ENCODE measurements around the gene PRTN3.
A peak's percentile ranks its signal among the peaks of the same experiment; 100 is the strongest.
"Not testable (repeated sequence)": the region's sequence is repeated elsewhere in the genome, so short reads cannot be mapped to it uniquely, and the experiment has no call there.

The PRTN3 gene

DNA sequence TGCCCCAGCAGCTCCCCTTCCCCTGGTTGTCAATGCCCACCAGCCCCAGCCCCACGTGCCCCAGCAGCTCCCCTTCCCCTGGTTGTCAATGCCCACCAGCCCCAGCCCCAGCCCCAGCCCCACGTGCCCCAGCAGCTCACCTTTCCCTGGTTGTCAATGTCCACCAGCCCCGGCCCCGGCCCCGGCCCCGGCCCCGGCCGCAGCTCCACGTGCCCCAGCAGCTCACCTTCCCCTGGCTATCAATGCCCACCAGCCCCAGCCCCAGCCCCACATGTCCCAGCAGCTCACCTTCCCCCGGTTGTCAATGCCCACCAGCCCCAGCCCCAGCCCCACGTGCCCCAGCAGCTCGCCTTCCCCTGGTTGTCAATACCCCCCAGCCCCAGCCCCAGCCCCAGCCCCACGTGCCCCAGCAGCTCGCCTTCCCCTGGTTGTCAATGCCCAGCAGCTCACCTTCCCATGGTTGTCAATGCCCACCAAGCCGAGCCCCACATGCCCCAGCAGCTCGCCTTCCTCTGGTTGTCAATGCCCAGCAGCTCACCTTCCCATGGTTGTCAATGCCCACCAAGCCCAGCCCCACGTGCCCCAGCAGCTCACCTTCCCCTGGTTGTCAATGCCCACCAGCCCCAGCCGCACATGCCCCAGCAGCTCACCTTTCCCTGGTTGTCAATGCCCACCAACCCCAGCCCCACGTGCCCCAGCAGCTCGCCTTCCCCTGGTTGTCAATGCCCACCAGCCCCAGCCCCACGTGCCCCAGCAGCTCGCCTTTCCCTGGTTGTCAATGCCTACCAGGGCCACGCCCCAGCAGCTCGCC lies 38.2 kb downstream of the PRTN3 start:
- DNase-seq (ENCODE audit: extremely low read depth in 1 of 2, low read depth in 1 of 2): not testable (repeated sequence)

DNA sequence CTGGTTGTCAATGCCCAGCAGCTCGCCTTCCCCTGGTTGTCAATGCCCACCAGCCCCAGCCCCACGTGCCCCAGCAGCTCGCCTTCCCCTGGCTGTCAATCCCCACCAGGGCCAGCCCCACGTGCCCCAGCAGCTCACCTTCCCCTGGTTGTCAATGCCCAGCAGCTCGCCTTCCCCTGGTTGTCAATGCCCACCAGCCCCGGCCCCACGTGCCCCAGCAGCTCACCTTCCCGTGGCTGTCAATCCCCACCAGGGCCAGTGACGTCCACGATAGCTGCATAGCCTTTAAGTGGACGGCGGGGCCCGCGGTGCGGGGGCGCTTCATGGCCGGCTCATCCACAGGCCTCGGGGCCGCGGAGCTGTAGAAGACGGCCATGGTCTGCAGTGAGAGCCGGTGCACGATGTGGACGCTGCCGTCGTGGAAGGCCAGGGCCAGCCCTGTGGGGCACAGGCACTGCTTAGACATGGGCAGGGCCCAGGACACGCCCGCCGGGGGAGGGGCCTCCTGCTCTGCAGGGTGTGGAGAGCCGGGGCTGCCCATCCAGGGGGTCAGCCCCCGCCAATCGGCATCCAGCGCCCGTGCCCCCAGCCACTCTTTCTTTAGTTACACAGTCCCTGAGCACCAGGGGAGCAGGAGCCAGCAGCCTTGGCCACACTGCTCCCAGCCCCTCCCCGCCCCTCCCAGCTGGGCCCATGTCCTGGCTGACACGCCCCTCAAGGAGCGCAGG lies 39.1 kb downstream of the PRTN3 start:
- no peak for DNase-seq (ENCODE audit: extremely low read depth in 1 of 2, low read depth in 1 of 2)

DNA sequence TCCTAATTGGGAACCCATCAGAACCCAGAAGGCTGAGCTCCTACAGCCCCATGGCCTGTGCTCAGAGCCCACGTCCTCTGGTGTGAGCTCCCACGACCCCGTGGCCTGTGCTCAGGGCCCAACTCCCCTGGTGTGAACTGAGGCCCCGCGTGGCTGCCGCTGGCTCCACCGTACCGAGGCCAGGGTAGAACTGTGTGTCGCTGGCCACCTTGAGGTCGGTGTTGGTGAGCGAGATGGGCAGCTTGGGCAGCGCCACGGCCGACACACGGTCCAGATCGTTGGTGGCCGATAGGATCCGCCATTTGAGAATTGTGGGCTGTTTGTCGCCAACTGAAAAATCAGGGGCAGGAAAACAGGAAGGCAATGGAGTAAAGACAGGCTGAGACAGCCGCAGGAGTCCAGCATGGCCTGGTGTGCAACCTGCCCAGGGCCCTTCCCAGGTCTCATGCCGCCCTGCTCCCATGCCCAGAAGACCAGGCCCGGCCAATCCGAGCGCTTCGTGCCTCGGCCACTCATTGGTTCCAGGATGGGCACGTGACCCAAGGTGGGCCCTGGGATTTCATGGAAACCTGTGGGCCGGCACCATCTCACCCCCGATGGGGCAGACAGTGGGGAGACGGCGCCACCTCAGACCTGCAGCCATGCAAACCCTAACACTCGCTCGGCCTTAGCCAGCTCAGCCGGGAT lies 40.7 kb downstream of the PRTN3 start:
- no peak for DNase-seq (ENCODE audit: extremely low read depth in 1 of 2, low read depth in 1 of 2)

DNA sequence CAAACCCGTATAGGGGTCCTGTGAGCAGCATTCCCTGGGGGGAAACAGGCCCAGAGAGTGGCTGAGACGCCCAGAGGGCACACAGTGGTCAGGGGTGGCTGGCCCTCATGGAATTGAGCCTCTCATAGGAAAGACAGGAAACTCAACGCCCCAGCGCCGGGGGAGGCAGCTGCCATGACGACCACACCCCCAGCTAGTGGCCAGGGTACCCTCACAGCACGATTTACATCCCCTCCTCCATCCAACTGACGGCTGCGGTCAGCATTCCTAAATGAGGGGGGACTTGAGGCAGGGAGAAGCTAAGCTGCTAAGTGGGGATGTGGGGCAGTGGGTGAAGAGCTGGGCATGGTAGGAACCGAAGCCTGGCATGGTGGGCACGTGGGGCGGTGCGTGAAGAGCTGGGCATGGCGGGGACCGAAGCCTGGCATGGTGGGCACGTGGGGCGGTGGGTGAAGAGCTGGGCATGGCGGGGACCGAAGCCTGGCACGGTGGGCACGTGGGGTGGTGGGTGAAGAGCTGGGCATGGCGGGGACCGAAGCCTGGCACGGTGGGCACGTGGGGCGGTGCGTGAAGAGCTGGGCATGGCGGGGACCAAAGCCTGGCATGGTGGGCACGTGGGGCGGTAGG lies 42.2 kb downstream of the PRTN3 start:
- no peak for DNase-seq (ENCODE audit: extremely low read depth in 1 of 2, low read depth in 1 of 2)

DNA sequence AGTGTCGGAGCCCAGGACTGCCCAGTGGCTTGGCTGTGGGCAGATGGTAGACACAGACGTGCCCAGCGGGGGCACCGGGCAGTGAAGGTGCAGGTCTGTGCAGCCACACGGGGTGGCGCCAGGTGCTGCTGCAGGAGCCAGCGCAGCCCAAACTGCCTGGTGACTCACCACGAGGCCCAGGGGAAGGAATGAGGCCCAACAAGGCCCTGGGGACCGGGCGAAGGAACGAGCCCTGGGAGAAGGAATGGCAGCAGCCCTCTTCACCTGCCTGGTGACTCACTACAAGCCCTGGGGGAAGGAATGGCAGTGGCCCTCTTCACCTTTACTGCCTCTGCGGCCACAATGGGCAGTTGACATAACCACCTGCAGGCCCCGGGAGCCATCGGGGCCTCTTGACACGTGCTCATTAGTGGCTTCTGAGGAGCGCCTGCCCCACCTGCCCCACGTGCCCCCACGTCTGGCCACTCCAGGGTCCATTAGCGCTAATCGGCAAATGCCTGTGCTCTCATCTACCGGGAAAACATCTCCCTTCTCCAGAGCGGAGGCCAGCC lies 42.9 kb downstream of the PRTN3 start:
- DNase-seq (ENCODE audit: extremely low read depth in 1 of 2, low read depth in 1 of 2): no peak

DNA sequence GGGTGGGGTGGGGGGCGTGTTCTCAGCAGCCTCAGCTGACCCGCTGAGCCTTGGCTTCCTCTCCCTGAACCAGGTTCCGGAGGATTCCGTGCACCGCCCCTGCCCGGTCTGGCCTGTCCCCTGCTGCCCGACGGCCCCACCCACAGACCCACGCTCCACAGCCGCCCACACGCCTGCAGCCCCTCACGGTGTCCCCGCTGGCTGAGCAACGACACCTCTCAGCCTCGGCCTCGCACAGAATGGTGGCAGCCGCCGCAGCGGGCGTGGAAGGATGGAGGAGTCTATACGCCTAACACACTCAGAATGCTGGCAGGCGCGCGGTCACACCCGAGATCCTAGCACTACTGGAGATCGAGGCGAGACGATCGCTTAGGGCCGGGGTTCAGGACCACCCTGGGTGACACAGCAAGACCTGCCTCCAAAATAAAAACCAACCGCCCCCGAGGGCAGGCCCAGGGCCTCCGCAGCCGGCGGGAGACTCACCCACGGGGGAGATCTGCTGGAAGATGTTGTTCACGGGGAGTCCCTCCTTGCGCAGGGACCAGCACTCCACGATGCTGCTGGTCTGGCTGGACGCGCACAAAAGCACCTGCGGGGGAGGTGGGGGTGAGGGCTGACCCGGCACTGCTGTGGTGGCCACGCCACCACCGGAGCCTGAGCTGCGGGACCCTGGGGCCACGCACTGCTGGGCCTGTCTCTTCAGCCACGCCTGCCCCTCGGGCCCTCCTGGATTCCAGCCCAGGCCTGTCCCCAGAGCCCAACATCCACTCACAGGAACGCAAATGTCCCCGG lies 43.8 kb downstream of the PRTN3 start:
- DNase-seq (ENCODE audit: extremely low read depth in 1 of 2, low read depth in 1 of 2): no peak

DNA sequence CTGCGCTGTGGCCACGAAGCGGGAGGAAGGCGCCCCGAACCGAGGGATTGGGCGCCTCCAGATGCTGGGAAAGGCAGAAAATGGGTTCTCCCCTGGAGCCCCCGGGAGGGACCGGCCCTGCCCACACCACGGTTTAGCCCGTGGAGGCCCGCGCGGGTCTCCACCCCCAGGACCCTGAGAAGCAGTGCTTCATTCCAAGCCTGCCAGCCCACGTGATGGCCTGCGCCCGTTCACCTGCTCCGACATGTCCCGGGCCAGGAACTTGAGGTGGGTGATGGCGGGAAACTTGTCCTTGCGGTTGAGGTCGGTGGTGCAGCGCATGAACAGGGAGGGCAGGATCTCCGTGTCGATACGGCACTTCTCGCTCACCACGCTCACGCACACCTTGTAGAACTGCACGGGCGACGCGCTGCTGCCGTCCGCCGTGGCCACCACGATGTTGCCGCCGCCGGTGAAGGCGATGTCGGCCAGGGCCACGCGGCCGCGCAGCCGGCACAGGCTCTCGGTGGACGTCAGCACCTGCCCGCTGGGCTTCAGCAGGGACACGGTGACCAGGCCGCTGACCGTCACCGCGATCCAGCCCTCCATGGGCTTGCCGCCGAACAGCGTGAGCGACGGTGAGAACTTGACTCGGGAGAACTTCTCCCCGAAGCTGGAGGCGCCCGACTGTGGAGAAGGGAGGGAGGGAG lies 44.9 kb downstream of the PRTN3 start:
- no peak for DNase-seq (ENCODE audit: extremely low read depth in 1 of 2, low read depth in 1 of 2)

DNA sequence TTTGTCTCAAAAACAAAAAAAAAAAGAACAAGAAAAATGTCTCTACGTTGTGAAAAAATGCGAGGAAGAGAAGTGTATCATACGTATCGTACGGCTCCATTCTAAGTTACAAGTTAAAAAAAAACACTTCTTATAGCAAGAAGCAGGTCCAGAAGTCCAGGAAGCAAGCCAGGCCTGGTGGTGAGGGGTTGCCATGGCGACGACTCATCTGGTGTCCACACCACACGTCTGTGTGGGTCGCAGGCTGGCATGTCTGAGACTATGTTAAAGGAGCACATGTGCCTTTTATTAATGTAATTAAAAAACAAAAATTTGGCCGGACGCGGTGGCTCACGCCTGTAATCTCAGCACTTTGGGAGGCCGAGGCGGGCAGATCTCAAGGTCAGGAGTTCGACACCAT lies 46.3 kb downstream of the PRTN3 start:
- no peak for DNase-seq (ENCODE audit: extremely low read depth in 1 of 2, low read depth in 1 of 2)

DNA sequence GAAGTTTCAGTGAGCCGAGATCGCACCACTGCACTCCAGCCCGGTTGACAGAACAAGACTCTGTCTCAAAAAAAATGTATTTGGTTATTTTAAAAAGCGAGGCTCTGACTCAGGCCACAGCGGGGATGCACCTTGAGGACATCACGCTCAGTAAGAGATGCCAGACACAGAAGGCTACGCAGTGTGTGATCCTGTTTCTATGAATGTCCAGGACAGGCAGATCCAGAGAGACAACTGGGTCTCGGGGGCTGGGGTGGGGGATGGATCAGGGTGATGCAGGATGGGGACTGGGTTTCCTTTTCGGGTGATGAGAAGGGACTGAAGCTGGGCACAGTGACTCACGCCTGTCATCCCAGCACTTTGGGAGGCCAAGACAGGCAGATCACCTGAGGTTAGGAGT lies 46.8 kb downstream of the PRTN3 start:
- no peak for DNase-seq (ENCODE audit: extremely low read depth in 1 of 2, low read depth in 1 of 2)

DNA sequence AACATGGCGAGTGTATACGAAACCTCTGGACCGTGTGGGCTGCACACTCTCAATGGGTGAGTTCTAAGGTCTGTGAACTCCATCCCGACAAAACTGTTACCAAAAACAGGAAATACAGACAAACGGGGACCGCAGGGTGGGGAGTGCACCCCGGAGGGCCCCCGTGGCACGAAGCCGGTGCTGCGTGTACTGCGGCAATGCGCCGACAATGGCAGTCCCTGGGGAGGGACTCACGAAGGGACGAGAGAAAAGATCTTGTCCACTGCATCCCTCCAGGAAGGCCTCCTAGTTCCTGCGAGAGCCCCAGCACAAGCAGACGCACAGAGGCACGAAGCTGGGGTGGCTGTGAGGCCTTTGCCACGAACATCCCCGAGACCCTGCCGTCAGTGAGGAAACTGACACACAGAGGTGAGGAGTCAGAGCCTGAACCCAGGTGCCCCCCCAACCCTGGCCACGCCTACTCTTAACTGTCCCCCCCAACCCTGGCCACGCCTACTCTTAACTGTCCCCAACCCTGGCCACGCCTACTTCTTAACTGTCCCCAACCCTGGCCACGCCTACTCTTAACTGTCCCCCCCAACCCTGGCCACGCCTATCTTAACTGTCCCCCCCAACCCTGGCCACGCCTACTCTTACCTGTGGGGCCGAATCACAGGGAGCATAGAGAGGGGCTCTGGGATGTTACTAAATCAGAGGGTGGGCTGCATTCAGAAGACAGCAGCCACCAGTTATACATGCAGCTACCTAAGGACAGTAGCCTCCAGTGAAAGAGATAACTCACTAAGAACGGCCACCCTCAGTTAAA lies 48.0 kb downstream of the PRTN3 start:
- DNase-seq (ENCODE audit: extremely low read depth in 1 of 2, low read depth in 1 of 2): peak in 1 of 2 donors; percentile 47

DNA sequence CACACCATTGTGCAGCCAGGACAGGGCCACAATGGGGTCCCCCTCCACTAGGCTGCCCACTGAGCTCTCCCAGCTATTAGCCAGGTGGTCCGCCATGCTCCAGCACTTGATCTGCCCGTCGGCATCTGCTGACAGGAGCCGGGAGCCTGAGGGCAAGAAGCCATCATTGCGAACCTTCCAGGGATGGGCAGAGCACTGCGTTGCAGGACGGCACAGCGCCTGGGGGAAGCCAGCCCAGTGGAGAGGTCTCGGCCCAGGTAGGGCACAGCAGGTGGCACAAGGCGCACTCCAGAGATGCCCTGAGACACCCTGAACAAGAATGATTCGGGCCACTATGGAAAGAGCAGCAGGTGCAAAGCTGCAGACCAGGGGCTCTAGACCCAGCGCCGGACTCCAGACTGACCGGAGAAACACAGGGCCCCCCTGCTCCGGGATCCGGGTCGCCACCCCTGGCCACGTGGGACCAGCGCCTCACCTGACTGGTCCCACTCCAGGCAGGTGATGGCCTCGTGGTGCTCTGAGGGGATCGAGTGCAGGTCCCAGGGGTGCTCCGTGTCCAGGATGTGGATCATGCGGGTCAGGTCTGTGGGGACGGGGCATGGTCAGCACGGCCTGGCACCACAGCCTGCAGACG lies 49.0 kb downstream of the PRTN3 start:
- DNase-seq (ENCODE audit: extremely low read depth in 1 of 2, low read depth in 1 of 2): no peak

DNA sequence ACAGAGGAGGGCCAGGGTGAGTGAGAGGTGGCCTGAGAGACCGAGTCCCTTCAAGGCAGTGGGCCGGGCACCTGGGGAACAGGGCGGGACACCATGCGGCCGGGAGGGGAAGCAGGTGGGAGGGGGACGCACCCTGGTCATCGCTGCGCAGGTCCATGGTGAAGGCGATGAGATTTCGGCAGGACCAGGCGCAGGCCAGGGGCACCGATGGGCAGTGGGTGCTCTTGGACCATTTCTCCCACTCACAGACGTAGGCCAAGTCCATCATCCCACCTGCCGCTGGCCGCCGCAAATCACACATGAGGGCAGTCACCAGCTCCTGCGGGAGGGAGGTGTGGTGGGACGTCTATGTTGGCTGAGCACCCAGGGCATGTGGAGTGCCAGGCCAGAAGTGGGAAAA lies 50.0 kb downstream of the PRTN3 start:
- DNase-seq (ENCODE audit: extremely low read depth in 1 of 2, low read depth in 1 of 2): no peak

DNA sequence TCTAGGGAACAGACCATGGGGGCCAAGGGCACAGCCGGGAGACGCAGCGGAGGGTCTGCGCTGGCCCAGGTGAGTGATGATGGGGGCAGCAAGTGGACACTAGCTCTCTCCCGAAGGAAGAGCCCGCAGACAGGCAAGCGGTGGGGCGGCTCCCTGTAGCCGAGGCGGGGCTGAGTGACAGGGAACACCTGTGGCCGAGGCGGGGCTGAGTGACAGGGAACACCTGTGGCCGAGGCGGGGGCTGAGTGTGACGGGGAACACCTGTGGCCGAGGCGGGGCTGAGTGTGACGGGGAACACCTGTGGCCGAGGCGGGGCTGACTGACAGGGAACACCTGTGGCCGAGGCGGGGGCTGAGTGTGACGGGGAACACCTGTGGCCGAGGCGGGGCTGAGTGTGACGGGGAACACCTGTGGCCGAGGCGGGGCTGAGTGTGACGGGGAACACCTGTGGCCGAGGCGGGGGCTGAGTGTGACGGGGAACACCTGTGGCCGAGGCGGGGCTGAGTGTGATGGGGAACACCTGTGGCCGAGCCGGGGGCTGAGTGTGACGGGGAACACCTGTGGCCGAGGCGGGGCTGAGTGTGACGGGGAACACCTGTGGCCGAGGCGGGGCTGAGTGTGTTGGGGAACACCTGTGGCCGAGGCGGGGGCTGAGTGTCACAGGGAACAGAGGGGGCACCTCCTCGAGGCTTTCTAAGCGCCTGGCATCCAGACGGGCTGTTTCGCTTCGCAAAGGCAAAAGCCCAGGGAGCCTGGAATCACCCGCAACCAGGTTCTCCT lies 50.8 kb downstream of the PRTN3 start:
- DNase-seq (ENCODE audit: extremely low read depth in 1 of 2, low read depth in 1 of 2): not testable (repeated sequence)

DNA sequence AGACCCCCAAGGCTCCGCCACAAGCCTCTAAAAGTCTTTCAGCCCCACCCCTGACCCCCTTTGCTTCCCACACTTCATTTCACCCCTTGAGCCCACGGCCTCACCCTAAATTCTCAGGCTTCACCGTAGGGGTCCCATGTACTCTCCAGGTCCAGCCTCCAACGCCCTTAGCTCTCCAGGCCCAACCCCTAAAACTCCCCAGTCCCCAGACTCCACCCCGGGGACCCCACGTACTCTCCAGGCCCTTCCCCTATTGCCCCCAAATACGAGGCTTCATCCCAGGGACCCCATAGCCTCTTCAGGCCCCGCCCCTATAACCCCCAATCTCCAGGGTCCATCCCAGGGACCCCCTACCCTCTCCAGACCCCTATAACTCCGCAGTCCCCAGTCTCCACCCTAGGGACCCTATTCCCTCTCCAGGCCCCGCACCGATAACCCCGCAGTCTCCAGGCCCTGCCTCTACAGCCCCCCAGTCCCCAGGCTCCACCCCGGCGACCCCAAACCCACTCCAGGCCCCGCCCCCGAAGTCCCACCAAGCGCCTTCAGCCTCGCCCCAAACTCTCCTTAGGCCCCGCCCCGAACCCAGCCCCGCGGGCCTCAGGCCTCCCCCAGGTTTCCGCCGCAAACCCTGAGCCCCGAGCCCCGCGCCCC lies 51.6 kb downstream of the PRTN3 start:
- DNase-seq (ENCODE audit: extremely low read depth in 1 of 2, low read depth in 1 of 2): no peak

DNA sequence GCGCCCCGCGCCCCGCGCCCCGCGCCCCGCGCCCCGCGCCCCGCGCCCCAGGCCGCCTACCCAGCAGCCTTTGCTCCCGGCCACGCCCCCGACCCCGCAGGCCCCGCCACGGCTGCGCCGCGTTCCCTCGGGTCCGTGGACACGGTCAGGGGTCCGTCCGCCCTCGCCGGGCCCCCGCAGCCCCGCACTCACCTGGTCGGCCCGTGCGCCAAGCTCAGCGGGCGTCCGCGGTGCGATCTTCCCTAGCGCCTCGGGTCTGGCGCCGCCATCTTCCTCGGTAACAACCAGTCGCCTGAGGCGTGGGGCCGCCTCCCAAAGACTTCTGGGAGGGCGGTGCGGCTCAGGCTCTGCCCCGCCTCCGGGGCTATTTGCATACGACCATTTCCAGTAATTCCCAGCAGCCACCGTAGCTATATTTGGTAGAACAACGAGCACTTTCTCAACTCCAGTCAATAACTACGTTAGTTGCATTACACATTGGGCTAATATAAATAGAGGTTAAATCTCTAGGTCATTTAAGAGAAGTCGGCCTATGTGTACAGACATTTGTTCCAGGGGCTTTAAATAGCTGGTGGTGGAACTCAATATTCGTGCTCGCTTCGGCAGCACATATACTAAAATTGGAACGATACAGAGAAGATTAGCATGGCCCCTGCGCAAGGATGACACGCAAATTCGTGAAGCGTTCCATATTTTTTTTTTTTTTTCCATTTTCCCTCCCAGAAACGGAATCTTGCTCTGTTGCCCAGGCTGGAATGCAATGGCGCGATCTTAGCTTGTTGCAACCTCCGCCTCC lies 52.3 kb downstream of the PRTN3 start, which contains the start of the genes MED16 and RNU6-9:
Gene MED16 (minus strand): TSS at position 294 of the 796 bp plus-strand sequence. CDS start 2,056 bp downstream, outside the sequence.
Gene RNU6-9 (plus strand): TSS at position 591 of the 796 bp plus-strand sequence.
- DNase-seq (ENCODE audit: extremely low read depth in 1 of 2, low read depth in 1 of 2): peak; percentile 70 to 81

DNA sequence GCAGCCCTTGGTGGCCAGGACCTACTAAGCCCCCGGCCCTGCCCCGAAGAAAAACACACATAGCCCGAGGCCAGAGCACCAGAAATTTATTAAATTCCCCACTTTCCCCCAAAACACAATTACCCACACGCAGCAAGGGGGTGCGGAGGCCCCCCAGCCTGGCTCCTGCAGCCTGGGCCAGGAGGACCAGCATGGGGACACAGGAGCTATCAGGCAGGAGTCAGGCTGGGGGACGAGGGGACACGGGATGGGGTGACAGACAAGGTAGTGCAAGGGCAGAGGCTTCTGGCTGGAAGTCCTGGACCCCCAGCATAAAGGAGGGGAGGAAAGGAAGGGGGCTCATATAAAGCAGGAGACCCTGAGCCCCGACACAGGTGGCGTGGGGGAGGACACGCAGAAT lies 55.6 kb downstream of the PRTN3 start:
- DNase-seq (ENCODE audit: extremely low read depth in 1 of 2, low read depth in 1 of 2): no peak
